ENCODE measurements around the gene TMEM150C.

DNA sequence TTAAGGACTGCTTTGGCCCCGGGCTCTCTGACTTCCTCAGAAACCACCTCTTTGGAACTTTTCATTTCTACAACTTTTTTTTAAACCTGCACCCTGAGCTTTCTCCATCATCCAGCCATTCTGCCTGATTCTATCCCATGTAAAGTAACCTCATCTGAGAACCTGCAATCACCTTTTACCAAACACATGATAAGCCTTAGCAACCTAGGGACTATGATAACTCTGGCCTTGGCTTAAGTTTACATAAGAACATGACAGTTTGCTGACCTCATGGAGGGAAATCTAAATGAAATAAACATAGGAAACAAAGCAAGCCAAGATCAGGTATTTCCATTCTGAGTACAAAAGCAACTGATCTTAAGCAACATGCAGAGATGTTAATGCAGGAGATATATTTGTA lies 15.7 kb upstream of the TMEM150C start:
- no peak for TF ChIP-seq CTCF (IDR thresholded peaks at IDR 0.05)
- no peak for TF ChIP-seq POLR2A (IDR thresholded peaks at IDR 0.05)

Measured in Peyer's patch (tissue), 4 donors.